Activated CD4-positive, alpha-beta T cell treated with anti-CD3 and anti-CD28 coated beads, Interleukin-2, amount 50 U/mL, for 48 hours (primary cell): ENCODE results near the gene SLC47A1.
"Not testable (repeated sequence)": the region's sequence is repeated elsewhere in the genome, so short reads cannot be mapped to it uniquely, and the experiment has no call there.

Experiments used
- DNase-seq, 2 experiments: peaks; one replicate each; pipeline ENCODE4 v3.0.0-alpha.2; 2020

Gene SLC47A1, protein sequence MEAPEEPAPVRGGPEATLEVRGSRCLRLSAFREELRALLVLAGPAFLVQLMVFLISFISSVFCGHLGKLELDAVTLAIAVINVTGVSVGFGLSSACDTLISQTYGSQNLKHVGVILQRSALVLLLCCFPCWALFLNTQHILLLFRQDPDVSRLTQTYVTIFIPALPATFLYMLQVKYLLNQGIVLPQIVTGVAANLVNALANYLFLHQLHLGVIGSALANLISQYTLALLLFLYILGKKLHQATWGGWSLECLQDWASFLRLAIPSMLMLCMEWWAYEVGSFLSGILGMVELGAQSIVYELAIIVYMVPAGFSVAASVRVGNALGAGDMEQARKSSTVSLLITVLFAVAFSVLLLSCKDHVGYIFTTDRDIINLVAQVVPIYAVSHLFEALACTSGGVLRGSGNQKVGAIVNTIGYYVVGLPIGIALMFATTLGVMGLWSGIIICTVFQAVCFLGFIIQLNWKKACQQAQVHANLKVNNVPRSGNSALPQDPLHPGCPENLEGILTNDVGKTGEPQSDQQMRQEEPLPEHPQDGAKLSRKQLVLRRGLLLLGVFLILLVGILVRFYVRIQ

DNA sequence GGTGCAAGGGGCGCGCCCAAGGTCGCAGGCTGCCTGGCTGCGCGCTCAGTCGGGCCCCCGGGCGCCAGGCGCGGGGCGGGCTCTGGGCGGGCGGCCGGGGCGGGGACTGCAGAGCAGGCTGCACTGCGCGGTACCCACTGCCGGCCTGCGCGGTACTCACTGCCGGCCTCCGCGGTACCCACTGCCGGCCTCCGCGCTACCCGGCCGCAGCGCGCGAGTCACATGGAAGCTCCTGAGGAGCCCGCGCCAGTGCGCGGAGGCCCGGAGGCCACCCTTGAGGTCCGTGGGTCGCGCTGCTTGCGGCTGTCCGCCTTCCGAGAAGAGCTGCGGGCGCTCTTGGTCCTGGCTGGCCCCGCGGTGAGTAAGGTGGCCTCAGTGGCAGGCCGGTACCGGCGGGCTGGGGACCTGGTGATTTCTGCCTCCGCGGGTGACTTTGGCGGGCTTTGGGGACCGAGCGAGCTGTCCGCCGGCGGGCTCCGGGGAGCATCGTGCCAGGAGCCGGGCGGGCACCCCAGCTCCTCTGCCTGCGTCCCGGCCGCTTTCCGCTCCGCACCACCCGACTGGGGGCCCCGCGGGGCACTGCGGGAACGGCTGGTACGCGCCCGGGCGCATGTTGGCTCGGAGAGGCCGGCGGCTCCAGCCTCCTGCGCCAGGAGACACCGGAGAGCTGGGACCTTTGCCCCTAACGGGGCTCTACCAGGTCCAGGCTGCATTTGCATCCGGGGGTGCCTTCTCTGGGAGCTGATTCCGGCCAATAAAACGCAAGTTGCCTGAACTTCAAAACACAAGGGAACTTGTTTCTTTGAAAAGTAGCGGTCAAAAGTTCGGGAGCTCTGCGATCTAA, at the start of gene SLC47A1:
SLC47A1 (plus strand) TSS at position 137 of the 844 bp plus-strand sequence; CDS start at position 223, 86 bp downstream.
- DNase-seq, result peak; percentile 17 to 33

DNA sequence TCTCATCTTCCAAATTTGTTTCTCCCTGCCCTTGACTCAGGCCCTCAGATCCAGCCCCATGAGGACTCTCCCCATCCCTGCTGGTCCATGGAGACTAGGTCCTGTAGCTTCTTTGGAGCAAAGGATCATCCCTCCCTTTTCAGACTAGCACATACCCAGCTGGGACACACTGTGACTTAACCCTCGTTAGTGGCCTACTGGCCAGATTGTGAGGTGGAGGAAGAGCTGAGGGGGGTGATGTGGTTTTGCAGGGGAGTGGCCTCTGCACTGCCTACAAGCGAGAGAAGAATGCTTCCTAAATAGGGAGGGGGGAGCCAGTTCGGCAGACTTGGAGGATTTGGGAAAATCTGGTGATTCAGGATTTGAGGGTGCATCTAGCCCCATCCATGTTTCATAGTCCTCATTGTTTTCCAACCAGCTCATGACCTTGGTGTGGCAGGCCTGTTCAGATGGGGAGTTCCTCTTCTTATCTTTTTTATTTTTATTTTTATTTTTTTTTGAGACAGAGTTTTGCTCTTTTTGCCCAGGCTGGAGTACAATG, 47.8 kb upstream of the SLC47A1 start:
- no peak for DNase-seq

DNA sequence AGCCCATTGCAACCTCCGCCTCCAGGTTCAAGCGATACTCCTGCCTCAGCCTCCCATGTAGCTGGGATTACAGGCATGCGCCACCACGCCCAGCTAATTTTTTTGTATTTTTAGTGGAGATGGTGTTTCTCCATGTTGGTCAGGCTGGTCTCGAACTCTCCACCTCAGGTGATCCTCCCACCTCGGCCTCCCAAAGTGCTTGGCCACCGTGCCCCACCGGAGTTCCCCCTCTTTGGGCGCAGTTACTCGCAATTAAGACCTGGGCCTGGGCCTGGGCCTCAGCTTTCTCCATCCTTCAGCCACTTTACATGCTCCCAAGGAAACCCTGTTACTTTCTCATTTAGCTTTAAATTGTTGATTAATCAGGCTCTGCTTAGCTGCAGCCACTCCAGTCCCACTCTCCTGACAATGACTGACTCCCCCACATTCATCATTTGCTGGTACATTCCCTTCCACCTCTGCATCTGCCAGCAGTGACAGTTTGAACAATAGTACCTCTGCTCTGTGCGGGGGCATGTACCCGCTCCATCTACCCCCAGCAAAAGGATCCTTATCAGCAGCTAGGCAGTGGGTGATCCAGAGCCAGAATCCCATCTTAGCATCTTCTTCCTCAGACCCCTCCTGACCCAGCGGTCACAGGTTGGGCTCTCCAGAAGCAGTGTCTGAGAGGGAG, 47.2 kb upstream of the SLC47A1 start:
- DNase-seq, result no peak

DNA sequence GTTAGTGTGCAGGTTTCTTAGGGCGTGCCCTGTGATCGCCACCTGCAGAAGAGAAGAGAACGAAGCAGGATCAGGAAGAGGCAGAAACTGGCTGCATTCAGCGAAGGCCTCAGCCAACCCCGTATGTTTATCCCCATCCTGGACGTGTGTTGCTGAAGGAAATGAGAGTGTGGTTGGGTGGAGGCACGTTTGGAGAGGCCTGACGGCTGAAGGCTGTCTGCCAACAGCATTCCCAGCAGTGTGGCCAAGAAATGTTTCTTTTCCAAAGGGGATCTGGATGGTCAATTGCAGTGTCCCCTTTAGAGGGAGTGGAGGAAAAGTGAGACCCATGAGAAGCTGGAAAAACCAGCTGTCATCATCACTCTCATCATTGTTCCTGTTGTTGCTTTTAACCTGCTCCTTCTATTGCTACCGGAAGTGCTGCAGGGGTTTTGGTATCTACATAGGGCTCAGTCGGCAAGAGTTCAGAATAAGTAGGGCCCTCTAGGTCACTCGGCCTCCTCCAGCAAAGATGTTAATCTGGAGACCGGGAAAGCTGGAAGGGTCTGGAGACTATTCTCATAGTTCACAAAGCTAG, 46.5 kb upstream of the SLC47A1 start:
- DNase-seq, result no peak

DNA sequence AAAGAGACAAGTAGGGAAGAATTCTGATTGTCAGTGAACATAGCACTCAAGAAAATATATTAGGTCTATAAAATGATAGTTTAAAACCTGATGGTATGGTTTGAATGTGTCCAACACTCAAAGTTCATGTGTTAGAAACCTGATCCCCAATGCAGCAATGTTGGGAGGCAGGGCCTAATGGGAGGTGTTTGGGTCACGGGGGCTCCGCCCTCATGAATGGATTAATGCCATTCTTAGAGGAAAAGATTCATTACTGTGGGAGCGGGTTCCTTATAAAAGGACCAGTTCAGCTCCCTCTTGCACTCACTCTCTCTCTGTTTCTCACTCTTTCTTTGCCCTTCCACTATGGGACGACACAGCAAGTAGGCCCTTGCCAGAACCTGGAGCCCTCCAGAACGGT, 41.5 kb upstream of the SLC47A1 start:
- DNase-seq, result no peak

DNA sequence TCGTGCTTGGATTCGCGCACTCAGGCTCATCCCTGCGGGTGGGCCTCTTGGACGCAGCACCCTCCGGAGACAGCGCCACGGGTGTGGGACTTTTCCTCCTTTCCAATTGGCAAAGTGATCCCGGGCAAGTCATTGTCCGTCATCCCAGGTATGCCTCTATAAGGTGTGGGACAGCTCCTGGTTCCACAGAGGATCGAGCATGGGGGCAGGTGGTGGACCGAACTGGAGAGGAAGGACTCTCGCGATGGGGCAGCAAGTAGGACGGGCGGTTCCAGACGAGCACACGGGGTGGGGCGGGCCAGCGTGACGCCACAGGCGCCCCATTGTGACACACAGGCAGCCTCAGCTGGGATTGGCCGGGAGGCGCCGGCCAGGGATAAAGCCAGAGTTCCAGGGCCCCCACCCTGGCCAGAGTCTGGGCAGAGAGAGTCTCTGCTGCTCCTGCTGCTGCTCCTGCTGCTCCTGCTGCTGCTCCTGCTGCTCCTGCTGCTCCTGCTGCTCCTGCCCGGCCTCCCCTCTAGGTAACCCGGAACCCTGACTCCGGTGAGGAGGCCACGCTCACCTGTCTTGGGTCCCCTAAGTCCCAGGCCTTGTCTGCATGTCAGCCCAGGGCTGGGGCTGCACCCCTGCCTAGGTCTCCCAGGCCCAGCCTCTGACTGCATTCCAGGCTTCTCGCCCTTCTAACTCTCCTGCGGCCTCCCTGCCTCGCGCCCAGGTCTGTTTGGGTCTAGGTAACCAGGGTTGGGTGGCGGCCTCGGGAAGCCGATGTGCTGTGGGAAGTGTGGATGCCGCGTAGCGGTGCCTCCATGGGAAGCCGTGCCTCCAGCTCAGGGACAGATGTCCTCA, 38.5 kb upstream of the SLC47A1 start:
- DNase-seq, result no peak

DNA sequence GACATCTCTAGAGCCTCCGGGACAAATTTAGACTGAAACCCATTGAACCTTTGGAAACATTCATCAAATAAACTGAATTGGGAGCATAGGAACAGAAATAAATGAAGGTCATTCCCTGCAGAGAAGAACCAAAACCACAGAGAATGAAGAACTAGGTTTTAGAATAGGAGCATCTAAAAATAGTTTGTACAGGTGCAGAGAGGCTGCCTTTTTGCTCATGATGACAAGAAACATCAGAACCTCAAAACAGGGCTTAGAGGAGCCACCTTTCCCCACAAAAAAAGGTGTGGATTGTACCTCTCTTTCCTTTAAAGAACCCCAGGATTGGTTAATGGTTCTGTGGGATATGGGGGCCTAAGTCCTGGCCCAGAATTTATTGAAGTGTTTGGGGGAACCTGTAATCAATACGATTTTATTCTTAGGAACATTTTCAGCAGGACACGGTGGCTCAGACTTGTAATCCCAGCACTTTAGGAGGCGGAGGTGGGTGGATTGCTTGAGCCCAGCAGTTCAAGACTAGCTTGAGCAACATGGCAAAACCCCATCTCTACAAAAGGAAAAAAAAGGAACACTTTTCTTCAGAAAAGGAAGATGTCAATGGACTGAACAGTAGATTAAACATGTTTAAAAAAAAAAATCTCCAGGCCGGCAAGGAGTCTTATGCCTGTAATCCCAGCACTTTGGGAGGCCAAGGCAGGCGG, 37.7 kb upstream of the SLC47A1 start:
- DNase-seq, result no peak

DNA sequence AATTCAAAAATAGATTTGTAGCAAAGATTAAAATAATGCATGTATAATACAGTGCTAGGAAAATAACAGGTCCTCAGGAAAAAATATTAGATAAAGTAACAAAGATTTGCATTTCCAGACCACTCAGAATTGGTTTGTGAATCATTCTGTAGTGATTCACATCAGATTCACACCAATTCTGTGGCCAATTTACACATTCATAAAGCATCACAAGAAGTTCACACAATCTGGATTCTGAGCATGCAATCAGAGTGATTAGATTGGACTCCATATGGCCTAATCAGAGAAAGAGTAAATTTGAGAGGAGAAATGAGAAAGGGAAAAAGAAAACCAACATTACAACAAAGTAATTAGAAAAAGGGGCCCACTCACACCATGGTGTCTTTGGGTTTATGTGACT, 36.0 kb upstream of the SLC47A1 start:
- no peak for DNase-seq

DNA sequence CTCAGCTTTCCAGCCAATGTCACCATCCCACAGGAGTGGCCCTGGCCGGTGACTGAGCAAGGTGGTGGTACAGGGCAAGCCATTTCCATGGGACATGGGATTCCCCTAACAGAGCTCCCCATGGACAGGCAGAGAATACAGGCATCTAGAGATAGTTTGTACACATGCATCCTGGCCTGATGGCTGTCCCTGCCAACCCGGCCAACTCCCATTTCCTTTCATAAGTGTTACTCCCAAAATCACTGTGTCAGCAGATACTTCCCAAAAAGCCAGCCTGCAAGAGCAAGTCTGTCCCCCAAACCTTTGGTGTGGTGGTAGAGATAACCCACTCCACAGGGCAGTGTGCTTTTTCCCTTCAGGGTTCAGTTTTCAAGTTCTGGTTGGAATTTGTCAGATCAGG, 32.4 kb upstream of the SLC47A1 start:
- no peak for DNase-seq

DNA sequence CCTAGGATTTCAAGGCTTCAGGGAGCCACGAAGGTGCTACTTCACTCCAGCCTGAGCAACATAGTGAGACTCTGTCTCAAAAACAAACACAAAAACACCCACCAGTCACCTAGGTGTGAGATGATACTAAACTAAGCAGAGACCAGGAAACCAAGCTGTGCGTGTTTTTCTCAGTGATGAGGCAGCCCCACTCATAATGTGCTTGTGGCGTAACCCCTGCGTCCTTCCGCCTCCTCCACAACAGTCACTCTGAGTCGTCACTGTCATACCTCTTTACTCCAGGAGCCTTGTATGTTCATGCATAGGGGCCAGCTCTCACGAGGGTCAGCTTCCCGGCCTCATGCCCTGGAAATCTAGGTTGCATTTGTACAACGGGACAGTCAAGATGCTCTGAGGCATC, 31.1 kb upstream of the SLC47A1 start:
- peak; percentile 40 to 47 for DNase-seq

DNA sequence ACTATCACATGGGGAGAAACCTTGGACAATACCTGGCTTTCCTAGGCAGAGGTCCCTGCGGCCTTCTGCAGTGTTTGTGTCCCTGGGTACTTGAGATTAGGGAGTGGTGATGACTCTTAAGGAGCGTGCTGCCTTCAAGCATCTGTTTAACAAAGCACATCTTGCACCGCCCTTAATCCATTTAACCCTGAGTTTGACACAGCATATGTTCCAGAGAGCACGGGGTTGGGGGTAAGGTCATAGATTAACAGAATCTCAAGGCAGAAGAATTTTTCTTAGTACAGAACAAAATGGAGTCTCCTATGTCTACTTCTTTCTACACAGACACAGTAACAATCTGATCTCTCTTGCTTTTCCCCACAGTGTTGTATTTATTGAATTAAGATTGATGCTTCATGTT, 28.1 kb upstream of the SLC47A1 start:
- DNase-seq, result not testable (repeated sequence)

DNA sequence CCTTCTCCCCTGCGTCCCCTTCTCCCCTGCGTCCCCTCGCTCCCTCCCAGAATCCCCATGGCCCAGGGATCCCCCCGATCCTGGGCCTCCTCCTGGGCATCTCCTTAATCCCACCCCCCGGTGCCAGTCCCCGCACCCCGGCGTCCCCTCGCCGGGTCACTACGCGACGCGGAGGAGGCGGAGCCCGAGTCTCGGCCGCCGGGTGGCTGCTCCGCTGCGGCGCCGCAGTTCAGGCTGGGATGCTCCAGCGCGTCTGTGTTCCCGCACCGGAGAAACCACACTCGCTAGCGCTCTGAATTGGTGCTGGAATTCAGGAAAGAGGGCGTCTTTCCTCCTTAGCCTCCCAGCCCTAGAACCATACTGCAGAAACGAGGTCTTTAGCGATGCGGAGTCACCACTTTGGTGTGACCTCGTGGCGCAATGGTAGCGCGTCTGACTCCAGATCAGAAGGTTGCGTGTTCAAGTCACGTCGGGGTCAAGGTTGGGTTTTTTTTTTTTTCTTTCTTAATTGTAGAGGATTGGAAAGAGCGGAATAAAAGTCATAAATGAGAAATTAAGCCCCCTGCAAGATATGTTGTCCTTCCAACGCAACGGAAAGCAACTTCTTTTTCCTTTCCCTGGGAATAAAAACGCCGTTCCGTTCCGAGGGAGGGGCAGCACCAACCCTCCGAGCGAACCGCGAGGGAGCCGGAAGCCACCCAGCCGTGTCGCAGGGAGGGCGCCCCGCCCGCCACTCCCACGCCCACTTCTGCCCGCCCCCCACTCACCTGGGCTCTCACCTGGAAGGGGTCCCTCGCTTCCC, 25.7 kb upstream of the SLC47A1 start:
- DNase-seq, result peak; percentile 78 to 81

DNA sequence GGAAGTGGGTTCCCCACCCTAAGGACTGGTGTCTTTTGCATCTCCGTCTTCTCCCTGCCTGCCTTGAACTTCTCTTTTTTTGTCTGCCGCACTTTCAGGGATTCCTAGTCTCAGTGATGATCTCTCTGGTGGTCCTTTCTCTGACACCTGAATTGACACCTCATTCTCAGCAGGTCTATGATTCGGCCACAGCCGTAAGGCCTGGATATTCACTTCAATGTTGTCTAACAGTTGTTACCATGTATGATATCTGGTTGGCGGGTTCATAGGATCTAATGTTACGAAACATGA, 25.1 kb upstream of the SLC47A1 start:
- no peak for DNase-seq

DNA sequence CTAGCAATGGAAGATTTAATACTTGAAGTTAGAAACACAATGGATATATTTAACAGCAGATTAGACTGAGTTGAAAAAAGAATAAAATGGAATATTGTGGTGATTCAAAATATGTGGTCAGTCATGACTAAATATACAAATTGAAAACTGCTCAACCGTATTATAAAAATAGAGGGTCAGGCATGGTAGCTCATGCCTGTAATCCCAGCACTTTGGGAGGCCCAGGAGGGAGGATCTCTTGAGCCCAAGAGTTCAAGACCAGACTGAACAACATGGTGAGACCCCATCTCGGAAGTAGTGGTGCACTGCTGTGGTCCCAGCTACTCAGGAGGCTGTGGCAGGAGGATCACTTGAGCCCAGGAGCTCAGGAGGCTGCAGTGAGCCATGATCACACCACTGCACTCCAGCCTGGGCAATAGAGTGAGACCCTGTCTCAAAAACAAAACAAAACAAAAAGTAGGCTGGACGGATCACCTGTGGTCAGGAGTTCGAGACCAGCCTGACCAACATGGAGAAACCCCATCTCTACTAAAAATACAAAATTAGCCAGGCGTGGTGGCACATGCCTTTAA, 24.3 kb upstream of the SLC47A1 start:
- not testable (repeated sequence) for DNase-seq

DNA sequence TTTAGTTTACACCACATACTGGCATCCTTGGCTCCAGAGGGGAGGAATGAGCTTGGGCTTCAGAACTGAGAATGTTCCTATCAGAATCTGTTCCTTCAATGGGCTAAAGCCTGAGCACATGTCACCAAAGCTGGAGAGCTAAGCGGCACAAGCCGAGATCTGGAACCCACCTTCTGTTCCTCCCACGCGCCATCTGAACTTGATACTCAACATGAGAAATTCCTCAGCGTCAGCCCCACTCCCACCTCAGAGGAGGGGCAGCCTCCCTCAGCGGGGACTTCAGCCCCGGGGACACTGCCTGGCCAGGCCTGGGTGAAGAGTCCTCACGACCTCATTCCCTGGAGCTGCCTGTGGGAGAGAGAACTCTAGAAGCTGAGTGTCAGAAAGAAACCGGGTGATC, 22.8 kb upstream of the SLC47A1 start:
- DNase-seq, result no peak

DNA sequence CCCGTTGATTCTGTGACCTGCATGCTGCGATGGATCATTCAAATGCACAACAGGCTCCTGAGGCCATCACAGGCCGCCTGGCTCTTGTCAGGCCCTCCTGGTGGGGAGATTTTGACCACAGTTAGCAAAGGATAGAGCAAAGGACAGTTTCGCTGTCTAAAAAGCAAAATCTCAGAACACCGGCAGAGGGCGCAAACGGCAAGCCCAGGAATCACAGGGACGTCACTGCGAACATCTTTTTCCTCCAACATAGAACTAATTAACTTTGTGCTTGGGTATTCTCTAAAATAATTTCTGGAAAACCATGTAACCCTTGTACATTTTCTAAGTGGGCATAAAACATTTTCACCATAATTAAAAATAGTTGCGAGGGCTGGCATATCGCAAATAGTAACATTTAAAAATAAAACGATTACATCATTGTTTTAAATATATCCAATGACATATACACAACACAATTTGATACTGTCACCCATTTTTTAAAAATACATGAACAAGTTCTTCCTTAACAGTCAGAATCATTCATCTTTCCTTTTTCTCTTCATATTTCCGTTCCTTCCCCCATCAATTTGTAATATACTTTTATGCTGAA, 19.7 kb upstream of the SLC47A1 start:
- DNase-seq, result peak; percentile 71 to 76

DNA sequence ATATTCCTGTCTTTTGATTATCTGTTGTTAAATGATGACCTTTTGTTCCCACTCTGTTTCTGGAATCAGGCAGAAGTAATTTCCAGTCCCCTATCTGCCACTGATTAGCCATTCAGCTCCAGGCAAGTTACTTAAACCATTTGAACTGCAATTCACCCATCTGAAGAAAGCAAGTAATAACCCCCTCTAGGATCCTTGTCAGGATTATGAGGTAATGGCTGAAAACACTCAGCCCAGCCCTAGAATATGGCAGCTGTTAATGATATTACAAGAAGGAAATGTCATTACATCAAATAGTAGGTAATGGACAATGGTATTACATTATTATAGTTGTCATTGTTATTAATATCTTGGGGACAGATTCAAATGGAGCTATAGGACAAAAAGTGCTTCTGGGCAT, 16.0 kb upstream of the SLC47A1 start:
- no peak for DNase-seq

DNA sequence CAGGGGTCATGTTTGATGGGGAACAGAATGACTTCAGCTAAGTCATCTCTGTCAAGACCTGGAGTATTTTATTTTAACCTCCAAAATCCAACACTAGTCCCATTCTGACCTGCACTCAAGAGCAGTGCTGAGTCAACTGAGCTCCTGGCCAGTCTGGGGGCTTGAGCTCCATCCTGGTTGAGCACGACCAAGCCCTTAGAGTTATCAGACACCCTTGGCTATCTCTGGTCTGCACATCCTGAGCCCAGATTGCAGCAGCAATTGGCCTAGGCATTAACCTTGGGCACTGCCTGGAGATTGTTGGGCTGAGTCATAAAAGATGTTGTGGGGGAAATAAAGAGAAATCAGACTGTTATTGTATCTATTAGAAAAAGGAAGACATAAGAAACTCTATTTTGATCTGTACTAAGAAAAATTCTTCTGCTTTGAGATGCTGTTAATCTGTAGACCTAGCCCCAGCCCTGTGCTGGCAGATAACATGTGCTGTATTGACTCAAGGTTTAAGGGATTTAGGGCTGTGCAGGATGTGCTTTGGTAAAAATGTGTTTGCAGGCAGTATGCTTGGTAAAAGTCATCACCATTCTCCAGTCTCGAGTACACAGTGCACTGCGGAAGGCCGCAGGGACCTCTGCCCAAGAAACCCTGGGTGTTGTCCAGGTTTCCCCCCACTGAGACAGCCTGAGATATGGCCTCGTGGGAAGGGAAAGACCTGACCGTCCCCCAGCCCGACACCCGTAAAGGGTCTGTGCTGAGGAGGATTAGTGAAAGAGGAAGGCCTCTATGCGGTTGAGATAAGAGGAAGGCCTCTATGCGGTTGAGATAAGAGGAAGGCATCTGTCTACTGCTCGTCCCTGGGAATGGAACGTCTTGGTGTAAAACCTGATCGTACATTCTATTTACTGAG, 14.0 kb upstream of the SLC47A1 start:
- not testable (repeated sequence) for DNase-seq
